ENCODE results near the gene SCUBE1.

SCUBE1 gene

DNA sequence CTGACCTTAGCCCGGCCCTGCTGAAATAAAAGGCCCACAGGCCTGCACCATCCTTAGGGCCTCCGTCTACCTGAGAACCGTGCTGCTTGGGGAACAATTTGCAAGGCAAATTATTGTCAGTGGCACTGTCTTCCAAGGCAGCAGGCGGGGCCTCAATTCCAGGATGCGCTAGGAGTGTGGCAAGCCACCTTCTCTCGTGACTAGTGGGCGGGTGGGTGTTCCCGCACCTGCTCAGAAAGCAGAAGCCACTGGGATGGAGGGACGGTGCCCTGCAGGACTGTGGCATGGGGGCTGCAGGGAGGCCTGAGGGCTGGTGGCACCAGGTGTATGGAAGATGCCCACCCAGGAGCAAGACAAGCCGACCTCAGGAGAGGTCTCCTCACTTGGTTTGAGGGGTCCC, 97.5 kb downstream of the SCUBE1 start:
- Mint-ChIP-seq H3K27me3 (no peaks in the 10 kb centered on the region), H3K4me1 (no peaks in the 10 kb centered on the region), H3K36me3 (ENCODE audit: low read depth) (no peaks in the 10 kb centered on the region), H3K27ac (no peak overlapping the region), H3K4me3 (no peak overlapping the region), H3K9me3 (no peaks in the 10 kb centered on the region)
- no peak for DNase-seq
- no peak for ATAC-seq

DNA sequence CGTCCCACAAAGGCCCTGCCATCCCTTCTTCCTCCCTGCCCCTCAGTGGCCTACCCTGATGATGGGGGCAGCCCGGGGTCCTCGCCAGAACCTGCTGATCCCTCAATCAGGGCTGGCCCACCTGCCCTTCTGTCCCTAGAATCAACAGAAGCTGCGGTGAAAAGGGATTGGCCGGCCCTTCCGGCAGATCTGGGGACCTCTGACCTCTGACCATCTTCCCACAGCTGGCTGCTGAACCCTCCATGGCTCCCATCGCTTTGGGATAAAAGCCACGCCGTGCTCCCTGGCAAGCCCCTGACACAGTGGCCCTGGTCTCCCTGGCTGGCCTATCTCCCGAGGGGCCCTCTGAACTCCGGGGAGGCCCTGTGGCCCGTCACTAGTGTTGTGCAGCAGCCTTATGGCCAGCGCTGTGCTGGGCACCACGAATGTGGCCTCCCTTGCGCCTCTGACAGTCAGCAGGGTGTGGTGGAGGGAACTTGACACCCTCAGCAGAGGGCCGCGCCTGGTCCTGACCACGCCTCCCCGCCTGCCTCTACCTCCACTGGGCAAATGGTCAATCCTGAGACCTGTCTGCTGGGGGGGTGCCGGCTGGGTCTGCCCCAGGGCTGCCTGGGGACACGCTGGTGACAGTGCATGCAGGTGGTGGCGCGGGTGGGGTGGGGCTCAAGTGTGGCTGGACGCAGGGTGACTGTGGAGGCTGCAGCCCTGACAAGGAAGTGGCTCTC, 98.2 kb downstream of the SCUBE1 start:
- H3K4me3 Mint-ChIP-seq, result no peak overlapping the region
- ATAC-seq, result no peak
- no peaks in the 10 kb centered on the region for H3K27me3 Mint-ChIP-seq
- no peaks in the 10 kb centered on the region for H3K36me3 Mint-ChIP-seq (ENCODE audit: low read depth)
- H3K4me1 Mint-ChIP-seq, result no peaks in the 10 kb centered on the region
- no peaks in the 10 kb centered on the region for H3K9me3 Mint-ChIP-seq
- H3K27ac Mint-ChIP-seq, result no peak overlapping the region
- DNase-seq, result no peak

DNA sequence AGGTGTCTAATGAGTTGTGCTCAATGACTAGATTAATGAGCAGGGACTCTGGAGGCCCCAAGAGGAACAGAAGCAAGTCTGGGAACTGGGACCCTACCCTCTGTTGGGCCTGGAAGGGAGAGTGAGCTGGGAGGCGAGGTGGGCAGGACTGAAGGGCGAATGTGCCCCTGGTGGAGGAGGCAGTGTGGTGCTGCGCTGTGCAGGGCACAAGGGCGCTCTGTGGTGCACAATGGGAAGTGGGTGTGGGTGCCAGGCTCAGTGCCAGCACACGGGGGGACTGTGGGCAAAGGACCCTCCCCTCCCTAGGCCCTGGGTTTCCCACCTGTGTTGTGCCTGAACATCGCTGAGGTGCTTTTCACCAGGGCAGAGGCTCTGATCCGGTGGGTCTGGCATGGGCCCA, 98.8 kb downstream of the SCUBE1 start:
- ATAC-seq (no peak), DNase-seq (no peak)
- Mint-ChIP-seq H3K36me3 (ENCODE audit: low read depth) (no peaks in the 10 kb centered on the region), H3K27me3 (no peaks in the 10 kb centered on the region), H3K27ac (no peak overlapping the region), H3K9me3 (no peaks in the 10 kb centered on the region), H3K4me3 (no peak overlapping the region), H3K4me1 (no peaks in the 10 kb centered on the region)

DNA sequence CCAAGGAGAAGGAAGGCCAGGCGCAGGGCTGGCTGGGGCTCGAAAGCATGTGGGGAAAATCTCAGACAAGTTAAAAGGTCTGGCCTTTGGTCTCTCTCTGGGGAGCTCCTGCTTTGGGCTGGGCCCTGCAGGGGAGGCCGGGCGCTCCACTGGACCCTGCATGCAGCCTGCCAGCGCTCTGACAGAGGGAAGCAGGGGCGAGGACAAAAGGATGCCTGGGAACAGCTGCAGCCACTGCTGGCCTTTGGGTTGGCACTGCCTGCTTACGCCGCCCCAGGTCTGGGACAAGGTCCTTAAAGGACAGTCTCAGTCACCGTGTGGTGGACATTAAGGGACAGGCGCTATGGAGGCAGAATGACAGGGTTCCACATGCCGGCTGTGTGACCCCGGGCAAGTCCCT, 99.8 kb downstream of the SCUBE1 start:
- no peak for DNase-seq
- H3K4me3 Mint-ChIP-seq, result no peak overlapping the region
- H3K27me3 Mint-ChIP-seq, result no peaks in the 10 kb centered on the region
- H3K4me1 Mint-ChIP-seq, result no peaks in the 10 kb centered on the region
- no peak for ATAC-seq
- no peaks in the 10 kb centered on the region for H3K9me3 Mint-ChIP-seq
- H3K27ac Mint-ChIP-seq, result no peak overlapping the region
- no peaks in the 10 kb centered on the region for H3K36me3 Mint-ChIP-seq (ENCODE audit: low read depth)

DNA sequence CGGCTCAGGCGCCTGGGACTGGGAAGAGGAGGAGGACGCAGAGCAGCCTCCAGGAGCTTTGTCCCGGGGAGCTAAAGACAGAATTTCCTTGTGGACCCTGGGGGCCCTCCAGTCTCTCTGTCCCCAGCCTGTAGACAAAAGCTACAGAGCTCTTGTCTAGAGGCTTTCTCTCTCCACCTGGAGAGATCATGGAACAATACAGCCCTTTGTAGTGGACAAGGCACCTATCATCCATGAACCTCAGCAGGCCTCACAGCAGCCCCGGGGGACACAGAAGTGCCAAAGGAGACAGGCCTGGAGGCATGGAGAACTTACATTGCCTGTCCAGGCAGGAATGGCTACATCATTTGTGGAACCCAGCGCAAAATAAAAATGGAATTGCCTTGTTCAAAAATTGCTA, 100.5 kb downstream of the SCUBE1 start:
- H3K36me3 Mint-ChIP-seq (ENCODE audit: low read depth), result no peaks in the 10 kb centered on the region
- H3K4me3 Mint-ChIP-seq, result no peak overlapping the region
- no peaks in the 10 kb centered on the region for H3K27me3 Mint-ChIP-seq
- H3K9me3 Mint-ChIP-seq, result no peaks in the 10 kb centered on the region
- DNase-seq (no peak), ATAC-seq (no peak)
- no peaks in the 10 kb centered on the region for H3K4me1 Mint-ChIP-seq
- H3K27ac Mint-ChIP-seq, result no peak overlapping the region

DNA sequence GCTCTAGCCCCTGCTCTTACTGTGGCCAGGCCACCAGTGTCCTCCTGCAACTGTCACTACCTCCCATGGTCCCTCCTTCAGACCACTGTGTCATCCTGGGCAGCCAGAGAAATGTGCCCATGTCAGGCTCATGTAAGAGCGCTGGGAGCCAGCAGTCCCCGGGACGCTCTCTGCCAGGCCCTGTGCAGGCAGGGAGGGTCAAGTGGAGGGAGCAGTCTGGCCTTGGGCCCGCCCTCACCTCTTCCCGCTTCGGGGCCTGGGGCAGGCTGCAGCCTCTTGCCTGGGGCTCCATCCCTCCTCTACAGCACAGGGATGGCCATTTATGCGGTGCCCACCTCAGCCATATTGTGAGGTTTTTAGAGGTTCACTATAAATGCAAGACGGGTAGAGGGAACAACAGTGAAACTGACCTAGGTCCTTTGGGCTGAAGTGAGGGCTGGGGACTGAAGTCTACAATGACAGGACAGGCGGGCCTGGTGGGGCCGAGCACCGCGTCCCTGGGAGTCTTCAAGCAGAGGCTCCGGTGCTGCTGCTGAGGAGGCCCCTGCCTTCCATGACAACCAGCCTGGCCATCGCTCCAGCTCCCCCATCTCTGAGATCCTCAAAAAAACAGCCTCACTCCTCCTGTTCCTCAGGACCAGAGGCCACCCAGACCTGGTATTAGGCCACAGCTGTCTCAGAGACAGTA, 101.3 kb downstream of the SCUBE1 start:
- no peaks in the 10 kb centered on the region for H3K36me3 Mint-ChIP-seq (ENCODE audit: low read depth)
- no peaks in the 10 kb centered on the region for H3K27me3 Mint-ChIP-seq
- DNase-seq (no peak), ATAC-seq (no peak)
- no peaks in the 10 kb centered on the region for H3K9me3 Mint-ChIP-seq
- no peaks in the 10 kb centered on the region for H3K4me1 Mint-ChIP-seq
- no peak overlapping the region for H3K4me3 Mint-ChIP-seq
- no peak overlapping the region for H3K27ac Mint-ChIP-seq

DNA sequence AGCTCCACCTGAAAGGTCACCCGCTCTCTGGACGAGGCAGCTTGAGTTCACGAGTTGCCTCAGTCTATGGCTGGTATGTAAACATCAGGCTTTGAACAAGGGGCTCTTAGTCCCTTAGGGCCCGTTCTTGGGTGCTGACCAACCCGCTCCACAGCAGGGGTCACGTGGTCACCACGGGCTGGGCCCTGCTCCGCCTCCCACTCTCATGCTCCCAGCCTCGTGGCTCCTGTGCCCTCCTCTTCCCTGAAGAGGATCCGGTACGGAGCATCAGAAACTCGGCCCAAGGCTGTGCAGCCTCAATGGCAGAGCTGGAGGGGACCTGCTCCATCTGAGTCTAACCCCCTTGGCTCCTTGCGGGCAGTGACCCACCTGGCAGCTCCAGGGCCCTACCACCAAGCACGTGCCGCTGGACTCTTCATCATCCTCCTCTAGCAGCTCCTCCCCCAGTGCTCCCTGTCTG, 102.0 kb downstream of the SCUBE1 start:
- Mint-ChIP-seq H3K27me3 (no peaks in the 10 kb centered on the region), H3K4me3 (no peak overlapping the region), H3K36me3 (ENCODE audit: low read depth) (no peaks in the 10 kb centered on the region), H3K4me1 (no peaks in the 10 kb centered on the region), H3K27ac (no peak overlapping the region), H3K9me3 (no peaks in the 10 kb centered on the region)
- ATAC-seq, result no peak
- no peak for DNase-seq

DNA sequence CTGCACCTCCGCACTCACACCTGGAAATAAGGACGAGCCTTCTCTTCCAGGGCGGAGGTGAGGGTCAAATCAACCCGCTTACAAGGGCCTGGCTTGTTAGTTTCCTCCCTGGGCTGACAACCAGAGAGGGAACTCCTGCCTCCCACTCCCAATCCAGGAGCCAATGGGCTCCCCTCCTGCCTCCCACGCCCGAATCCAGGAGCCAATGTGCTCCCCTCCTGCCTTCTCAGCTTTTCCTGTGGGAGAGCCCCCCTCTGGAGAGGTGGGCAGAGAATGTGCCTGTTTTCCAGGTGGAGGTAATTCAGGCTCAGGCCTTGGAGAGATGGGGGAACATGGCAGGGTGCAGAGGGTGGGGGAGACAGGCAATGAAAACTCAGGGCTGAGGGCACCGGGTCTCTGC, 102.6 kb downstream of the SCUBE1 start:
- no peak for ATAC-seq
- H3K36me3 Mint-ChIP-seq (ENCODE audit: low read depth), result no peaks in the 10 kb centered on the region
- no peaks in the 10 kb centered on the region for H3K9me3 Mint-ChIP-seq
- H3K4me3 Mint-ChIP-seq, result no peak overlapping the region
- H3K27me3 Mint-ChIP-seq, result no peaks in the 10 kb centered on the region
- no peaks in the 10 kb centered on the region for H3K4me1 Mint-ChIP-seq
- H3K27ac Mint-ChIP-seq, result no peak overlapping the region
- no peak for DNase-seq

DNA sequence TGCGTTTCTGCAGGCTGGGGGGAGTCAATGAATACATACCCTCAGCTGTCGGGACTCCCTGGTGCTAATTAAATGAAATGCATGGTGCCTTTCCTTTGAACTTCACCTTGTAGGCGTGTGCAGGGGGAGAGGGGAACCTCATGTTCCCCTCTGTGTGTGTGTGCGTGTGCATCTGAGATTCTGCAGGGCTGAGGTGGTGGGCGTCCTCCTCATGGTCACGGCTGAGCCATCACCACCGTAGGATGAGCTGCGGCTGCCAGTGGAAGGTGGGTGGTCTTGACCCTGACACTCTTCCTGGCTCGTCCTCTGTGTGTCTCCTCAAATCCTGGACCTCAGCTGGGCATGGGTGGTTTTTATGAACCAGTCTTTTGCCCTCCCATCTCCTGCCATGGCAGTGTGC, 103.2 kb downstream of the SCUBE1 start:
- H3K27ac Mint-ChIP-seq, result no peak overlapping the region
- H3K4me3 Mint-ChIP-seq, result no peak overlapping the region
- H3K27me3 Mint-ChIP-seq, result no peaks in the 10 kb centered on the region
- ATAC-seq, result no peak
- DNase-seq, result no peak
- H3K36me3 Mint-ChIP-seq (ENCODE audit: low read depth), result no peaks in the 10 kb centered on the region
- H3K9me3 Mint-ChIP-seq, result no peaks in the 10 kb centered on the region
- H3K4me1 Mint-ChIP-seq, result no peaks in the 10 kb centered on the region

DNA sequence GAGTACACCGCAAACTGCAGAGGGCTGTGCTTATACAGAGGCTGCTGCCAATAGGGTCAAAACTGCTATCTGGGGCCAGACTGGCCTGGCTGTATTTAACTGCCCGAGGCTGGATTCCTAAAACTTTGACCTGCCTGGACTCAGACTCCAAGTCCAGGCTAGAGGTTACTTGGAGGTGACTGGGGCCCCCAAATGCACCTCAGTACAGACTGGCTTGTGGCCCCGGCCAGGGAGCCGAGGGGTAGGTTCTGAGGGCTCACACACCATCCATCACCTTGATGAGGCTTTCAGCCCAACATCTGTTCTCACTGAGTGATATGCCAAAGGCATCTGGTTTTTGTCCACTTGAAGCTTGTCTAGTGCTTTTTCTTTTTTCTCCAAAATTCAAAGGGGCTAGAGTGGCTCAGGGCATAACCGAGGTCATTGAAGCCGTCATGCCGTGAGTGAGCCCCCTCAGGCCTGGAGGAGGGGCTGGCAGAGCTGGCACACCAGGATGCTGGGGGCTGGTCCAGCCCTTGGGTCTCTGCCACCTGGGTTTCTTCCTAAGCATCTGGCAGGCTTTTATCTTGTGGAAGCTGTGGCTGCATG, 103.9 kb downstream of the SCUBE1 start:
- H3K4me3 Mint-ChIP-seq, result no peak overlapping the region
- no peaks in the 10 kb centered on the region for H3K27me3 Mint-ChIP-seq
- H3K9me3 Mint-ChIP-seq, result no peaks in the 10 kb centered on the region
- no peak for DNase-seq
- no peaks in the 10 kb centered on the region for H3K36me3 Mint-ChIP-seq (ENCODE audit: low read depth)
- H3K4me1 Mint-ChIP-seq, result no peaks in the 10 kb centered on the region
- no peak for ATAC-seq
- H3K27ac Mint-ChIP-seq, result no peak overlapping the region

DNA sequence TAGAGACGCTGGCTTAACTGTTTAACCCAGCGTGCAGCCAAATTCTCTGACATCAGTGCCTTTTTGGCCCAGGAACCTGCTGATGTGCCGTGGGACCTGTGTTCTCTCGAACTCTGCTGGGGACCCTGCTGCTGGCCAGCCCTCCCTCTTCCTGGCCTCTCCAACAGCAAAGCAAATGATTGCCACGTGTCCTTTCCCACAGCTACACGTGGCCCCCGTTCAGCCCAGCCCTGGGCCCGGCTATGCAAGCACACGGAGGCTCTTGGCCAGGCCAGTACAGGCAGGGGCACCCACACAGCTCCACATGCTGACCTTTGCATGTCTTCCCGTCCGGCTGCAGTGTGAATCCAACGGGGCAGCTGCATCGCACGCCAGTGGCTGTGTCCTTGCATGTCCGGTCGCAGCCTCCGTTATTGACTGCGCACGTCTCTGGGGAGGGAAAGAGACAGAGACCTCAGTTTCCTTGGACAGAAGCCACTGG, 104.6 kb downstream of the SCUBE1 start:
- Mint-ChIP-seq H3K9me3 (no peaks in the 10 kb centered on the region), H3K27me3 (no peaks in the 10 kb centered on the region), H3K4me1 (no peaks in the 10 kb centered on the region), H3K27ac (no peak overlapping the region), H3K4me3 (no peak overlapping the region), H3K36me3 (ENCODE audit: low read depth) (no peaks in the 10 kb centered on the region)
- ATAC-seq (no peak), DNase-seq (no peak)

DNA sequence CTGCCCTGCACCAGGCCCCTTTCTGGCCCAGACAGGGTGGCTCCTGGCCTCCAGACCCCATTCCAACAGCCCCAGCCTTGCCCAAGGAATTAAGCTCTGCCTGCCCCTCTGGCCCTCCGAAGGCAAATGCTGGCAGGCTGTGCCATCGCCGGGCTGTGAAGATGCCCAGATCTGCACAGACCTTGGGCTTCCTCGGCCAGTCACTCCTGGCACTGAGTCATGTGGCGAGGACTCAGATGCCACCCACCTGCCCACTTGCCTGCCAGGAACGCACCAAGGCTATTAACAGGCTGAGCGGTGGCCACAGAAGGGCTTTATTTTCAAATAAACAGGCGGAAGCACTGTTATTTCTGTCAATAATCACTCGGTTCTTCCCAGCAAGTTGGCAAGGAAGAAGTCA, 105.9 kb downstream of the SCUBE1 start:
- H3K27me3 Mint-ChIP-seq, result no peaks in the 10 kb centered on the region
- DNase-seq (no peak), ATAC-seq (no peak)
- no peak overlapping the region for H3K4me3 Mint-ChIP-seq
- no peaks in the 10 kb centered on the region for H3K36me3 Mint-ChIP-seq (ENCODE audit: low read depth)
- H3K27ac Mint-ChIP-seq, result no peak overlapping the region
- no peaks in the 10 kb centered on the region for H3K9me3 Mint-ChIP-seq
- H3K4me1 Mint-ChIP-seq, result no peaks in the 10 kb centered on the region

DNA sequence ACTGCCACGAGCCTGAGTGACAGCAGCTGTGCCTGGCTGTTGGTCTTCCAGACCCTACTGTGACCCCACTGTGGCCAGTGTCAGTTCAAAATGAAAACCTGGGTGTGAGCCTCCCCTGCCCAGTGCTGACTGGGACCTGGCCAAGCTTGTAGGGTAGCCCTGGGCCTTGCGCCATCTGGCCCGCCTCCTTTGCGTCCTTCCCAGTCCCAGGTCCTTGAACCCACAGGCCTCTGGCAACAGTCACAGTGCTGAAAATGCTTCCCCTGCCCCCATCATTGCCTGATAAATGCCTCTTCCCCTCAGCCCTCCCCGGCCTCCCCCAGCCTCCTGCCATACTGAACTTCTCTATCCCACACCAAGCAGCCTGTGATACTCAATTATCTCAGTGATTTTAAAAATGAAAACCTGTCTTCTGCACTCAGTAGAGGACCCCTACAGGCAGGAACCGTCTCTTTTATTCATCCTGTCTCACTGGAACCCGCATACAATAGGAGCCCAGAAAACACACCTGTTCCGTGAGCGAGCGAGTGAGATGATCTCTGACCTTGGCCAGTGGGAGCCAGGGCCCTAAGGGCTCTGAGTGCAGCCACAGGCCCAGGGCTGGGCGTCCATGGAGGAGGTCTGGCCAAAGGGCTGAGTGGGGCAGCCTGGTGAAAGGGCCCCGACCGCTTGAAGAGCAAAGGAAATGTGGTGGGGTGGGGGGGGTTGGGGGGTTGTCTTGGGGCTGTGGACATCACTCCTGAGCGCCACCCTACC, 106.6 kb downstream of the SCUBE1 start:
- Mint-ChIP-seq H3K27me3 (no peaks in the 10 kb centered on the region), H3K36me3 (ENCODE audit: low read depth) (no peaks in the 10 kb centered on the region), H3K27ac (no peak overlapping the region), H3K9me3 (no peaks in the 10 kb centered on the region), H3K4me1 (no peaks in the 10 kb centered on the region), H3K4me3 (no peak overlapping the region)
- DNase-seq (no peak), ATAC-seq (no peak)

DNA sequence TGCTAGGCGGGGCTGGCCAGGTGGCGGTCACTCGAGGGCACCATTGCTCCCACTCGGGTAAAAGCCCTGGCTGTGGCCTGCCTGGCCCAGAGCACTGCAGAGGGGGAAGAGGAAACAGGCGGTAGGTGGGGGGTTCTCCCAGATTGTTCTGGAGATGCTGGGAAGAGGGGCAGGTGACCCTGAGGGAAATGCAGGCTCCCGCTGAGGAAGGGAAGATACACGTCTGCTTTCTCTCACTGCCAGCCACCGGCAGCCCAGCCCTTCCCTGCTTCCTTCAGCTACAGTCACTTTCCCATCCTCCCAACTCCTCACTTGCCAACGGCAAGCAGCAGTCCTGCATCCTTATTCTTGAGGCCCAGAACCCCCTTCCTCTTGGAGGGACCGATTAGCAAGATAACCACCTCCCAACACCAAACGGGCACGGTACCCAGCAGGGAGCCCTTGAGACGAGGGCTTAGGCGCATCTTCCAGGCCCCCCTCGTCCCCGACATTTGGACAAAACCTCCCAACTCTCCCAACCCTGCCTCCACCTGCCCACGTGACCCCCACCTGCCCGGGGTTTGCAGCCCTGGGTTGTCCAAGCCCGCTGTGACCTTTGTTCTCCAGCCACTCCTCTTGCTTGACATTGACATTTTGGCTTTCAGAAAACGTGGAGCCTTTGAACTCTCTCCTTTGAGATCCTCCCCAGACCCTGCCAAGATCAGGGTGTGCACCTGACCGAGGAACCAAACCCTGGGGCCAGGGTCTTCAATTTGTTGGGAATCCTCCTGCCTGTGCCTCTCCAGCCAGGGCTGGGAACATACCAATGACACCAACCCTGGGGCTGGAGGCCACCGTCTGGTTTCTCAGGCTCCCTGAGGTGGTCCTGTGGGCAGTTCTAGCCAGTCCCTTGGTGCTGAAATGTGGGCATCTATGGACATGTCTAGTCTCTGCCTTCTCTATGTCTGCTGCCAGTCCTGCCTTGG, 107.4 kb downstream of the SCUBE1 start:
- ATAC-seq, result no peak
- Mint-ChIP-seq H3K36me3 (ENCODE audit: low read depth) (no peaks in the 10 kb centered on the region), H3K4me1 (peaks cover 2% of the 10 kb centered on the region), H3K27ac (no peak overlapping the region), H3K4me3 (no peak overlapping the region), H3K27me3 (peaks cover 1% of the 10 kb centered on the region), H3K9me3 (no peaks in the 10 kb centered on the region)
- DNase-seq, result no peak

All from activated naive CD8-positive, alpha-beta T cell treated with anti-CD3 and anti-CD28 coated beads, Interleukin-2, amount 50 U/mL, for 24 hours (primary cell).